HG03460 (cell line): ENCODE data around the gene STAT3.
"Not testable (repeated sequence)": the region's sequence is repeated elsewhere in the genome, so short reads cannot be mapped to it uniquely, and the experiment has no call there.

Experiments used
- ATAC-seq: cut with Tn5 transposase; IDR thresholded peaks from one replicate; pipeline ENCODE4 v1.9.1; 2021; ENCODE audit not compliant: unreplicated experiment

Gene STAT3

DNA sequence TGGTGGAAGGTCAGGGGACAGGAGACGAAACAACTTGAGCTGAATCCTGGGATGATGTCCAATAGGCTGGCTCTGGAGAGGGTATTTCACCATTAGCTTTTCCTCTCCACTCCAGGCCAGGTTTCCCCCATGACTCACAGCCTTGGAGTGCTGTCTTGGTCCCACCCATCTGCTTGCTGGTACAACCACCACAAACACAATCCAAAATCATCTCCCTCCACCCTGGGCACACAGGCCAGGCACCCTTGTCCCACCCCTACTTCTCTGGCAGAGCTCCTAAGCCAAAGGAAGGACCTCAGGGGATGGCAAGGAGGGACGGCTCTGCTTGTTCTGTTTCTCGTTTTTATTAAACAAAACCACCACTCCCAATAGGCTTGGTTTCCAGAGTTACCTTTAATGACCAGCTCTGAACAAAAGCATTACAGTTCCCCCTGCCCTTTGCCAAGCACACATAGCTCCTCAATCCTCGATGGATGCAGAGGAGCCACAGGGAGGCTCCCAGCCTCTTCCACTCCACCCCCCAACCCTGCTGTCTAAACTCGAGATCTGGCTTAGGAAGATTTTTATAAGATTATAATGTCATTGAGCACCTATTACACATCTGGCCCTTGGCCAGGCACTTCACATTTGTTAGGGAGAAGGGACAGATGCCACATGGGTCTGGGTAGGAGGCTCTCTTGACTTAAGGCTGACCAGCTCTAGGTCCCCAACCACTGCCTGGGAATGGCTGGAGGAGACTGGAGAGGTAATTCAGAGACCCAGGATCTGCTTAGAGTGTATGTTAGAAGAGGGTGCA, 21.5 kb upstream of the STAT3 start:
- no peak for ATAC-seq

DNA sequence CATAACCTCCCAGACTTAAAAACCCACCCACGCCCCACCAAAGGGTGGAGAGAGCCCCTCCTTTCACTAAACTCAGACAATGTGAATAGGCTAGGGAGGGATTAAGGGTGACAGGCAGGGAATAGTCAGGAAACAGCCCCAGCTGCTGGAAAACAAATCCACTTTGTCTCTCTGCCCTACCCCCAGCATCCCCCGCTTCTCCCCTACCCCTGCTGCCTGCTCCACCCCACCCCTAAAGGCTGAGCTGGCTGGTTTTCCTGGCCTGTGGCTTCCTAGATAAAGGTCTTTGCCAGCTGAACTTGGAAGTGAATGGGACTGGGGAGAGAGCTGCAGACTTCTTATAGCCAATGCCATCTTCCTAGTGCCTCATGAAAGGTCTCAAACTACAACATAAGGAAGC, 19.8 kb upstream of the STAT3 start:
- no peak for ATAC-seq

DNA sequence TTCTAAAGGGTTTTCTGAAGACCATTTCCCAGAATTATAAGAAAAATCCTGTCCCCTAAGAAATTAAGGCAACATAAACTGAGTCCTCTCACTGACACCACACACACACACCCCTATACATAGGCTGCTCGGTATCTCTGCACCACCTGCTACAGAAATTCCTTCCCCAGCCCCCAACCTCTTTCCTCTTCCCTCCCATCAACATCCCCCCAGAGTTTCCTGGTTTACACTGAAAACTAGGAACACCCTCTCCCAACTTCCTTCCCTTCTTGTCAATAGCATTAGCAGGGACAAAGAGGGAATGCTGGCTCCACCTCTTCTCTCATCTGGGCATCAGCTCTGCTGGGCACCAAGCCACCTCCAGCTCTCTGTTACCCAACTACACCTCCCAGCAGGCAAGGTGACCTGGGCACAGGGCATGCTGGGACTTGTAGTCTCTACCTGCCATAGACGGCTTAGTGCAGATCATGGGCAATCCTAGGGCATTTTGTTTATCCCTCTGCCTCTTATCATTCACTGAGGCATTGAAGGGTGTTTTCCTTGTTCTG, 19.1 kb upstream of the STAT3 start:
- no peak for ATAC-seq

DNA sequence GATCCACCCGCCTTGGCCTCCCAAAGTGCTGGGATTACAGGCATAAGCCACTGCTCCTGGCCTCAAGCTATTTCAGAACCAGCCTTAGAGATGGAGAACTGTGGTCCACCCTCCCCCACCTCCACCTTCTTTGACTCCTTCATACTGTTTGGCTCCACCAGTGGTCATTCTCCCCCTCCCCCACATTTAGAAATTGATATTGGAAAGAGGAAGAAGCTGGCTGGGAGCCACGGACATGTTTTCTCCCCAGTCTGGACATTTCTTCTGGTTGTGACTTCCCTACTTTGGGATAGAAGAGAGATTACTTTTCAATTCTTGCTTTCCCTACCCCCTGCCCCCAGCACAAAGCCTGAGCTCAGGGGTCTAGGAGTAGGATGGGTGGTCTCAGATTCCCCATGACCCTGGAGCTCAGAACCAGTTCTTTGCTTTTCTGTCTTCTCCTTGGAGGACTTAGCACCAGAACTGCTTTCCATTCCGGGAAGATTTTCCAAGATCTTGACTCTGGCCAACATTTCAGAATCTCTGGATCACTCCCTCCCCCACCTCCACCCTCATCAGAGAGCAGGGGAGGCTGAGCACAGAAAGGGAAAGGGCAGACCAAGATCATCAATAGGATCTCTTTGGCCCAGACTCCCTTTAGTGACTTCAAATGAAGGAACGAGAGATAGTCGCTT, 18.5 kb upstream of the STAT3 start:
- no peak for ATAC-seq

DNA sequence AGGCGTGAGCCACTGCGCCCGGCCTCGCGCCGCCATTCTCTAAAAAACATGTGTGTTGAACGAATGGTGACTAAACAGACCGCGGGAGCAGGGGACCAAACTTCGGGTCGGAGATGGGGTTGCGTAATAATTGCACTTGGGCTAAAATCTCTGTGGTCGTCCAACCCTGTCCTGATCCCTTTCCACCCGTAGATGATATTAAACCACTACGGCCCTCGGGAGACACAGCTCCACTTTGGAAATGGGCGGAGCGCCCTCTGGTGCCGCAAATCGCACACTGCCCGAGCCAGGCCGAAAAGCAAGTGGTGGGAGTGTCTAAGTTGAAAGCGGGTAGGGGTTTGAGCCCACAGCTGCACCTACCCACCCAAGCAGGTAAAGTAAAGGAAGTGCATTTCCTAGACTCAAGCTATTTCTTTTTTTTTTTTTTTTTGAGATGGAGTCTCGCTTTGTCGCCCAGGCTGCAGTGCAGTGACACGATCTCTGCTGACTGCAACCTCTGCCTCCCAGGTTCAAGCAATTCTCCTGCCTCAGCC, 17.8 kb upstream of the STAT3 start:
- ATAC-seq = no peak

DNA sequence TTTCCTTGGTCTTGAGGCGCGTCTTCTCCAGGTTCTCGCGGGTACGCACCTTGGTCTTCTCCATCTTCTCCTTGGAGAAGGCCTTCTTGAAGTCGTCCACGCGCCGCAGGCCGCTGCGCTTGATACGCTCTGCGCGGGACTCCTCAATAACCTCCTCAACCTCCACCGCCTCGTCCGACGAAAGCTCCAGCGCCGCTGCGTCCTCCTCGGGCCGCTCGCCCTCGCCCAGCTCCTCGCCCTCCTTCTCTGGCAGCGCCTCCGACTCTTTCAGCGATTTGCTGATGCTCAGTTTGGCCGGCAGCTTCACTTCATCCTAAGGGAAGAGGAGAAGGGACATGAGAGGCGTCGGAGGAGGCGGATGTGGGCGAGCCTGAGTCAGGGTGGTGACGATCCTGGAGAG, 16.8 kb upstream of the STAT3 start:
- ATAC-seq = no peak

DNA sequence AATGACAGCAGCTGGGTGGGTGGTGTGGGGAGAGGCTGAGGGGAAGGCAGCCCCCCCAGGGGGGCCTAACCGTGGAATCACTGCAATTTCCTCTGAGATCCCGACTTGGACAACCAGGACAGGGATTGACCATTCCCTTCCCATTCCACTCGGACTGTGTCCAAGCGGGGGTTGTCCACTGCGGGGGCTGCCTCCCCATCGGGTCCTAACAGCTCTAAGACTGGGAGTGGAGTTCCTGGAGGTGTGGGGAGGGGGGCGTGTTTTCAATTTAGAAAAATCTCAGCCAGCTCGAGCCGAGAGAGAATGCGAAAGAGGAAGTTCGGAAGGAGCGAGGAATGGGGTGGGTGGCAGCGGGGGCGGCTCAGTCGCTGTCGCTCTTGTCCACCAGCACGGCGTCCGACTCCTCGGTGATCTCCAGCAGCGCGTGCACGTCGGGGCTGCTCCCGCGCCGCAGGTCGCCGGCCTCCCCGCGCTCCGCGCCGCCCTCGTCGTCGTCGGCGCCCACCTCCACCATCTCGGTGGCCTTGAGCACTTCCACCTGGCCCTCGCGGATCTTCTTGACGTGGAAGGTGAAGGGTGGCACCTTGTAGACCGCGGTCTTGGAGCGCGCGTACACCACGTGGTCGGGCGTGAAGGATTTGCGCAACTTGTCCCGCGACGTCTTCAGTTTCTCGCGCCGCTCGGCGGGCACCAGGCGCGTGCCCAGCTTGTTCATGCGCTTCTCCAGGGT, 16.2 kb upstream of the STAT3 start:
- no peak for ATAC-seq

DNA sequence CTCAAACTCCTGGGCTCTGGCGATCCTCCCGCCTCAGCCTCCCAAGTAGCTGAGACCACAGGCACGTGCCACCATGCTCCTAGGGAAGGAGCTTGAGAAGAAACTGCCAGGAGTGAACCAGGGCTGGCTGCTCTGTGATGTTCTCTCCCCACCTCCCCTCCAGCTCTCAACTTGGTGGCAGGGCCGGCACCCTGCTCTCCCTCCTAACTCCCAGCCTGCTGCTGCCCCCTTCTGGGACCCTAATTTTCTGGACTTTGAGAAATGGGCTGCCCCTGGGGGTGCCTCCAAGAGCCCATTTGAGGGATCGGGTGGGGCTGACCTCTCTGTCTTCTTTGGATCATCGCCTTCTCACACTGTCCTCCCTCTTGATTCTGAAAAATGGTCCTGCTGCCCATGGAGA, 14.9 kb upstream of the STAT3 start:
- no peak for ATAC-seq

DNA sequence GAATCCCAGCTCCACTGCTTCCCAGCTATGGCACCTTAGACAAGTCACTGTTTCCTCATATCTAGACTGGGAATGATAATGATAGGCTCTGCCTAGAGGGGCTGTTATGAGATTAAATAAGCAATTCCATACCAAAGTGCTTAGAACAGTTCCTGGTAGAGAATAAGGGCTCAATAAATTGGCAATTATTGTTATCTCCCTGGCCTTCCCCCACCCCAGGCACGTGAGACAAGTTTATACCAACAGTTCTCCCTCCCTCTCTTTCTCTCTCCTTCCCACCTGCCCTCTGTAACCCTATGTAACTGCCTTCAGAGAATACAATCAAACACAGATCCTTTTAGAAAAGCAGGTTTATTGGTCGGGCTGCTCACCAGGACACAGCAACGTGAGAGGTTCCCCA, 13.9 kb upstream of the STAT3 start:
- ATAC-seq = no peak

DNA sequence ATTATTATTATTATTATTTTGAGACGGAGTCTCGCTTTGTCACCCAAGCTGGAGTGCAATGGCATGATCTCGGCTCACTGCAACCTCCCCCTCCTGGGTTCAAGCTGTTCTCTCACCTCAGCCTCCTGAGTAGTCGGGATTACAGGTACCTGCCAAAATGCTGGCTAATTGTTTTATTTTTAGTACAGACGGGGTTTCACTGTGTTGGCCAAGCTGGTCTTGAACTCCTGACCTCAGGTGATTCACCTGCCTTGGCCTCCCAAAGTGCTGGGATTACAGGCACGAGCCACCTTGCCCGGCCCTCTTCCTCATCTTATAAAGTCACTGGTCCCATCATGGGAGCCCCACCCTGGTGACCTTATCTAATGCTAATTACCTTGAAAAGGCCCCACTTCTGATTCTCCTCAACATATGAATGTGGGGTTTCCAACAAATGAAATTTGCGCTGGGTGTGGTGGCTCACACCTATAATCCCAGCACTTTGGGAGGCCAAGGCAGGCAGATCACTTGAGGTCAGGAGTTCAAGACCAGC, 12.7 kb upstream of the STAT3 start:
- ATAC-seq = not testable (repeated sequence)

DNA sequence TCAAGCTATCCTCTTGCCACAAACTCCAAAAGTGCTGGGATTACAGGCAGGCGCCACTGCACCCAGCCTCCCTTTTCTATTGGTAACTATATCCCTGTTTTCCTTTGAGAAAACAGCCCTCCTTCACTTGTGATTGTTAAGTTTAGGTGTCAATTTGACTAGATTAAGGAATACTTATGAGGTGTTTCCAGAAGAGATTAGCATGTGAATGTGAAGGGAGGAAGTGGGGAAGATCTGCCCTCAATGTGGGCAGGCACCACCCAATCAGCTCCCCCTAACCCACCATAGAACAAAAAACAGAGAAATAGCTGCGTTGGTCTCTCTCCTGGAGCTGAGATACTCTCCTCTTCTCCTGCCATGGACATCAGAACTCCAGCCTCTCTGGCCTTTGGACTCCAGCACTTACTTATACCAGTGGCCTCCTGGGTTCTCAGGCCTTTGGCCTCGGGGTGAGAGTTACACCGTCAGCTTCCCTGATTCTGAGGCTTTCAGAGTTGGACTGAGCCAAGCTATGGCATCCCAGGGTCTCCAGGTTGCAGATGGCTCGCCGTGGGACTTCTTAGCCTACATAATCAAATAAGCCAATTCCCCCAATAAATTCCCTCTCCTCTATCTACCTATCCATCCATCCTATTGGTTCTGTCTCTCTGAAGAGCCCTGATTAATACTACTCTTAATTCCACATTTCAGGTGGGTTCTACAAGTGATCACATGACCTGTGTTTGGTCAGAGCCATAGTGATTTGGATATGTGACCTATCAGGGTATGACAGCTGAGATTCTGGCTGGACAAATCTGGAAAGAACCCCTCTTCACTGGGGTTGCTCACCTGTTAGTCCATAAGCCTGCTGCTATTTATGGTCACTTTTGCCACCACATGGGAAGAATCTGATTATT, 12.0 kb upstream of the STAT3 start:
- no peak for ATAC-seq

DNA sequence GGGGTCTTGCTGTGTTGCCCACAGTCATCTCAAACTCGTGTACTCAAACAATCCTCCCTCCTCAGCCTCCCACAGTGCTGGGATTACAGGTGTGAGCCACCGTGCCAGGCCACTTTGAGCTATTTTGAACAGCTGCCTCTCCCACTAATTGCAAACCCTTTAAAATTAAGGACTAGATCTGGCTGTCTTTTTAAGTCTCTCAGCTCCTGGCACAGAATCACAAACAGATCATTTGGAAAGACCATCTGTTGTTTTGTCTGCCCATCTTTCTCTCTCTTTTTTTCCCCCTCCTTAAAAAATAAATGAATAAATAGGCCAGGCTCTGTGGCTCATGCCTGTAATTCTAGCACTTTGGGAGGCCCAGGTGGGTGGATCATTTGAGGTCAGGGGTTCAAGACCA, 10.9 kb upstream of the STAT3 start:
- ATAC-seq = no peak

DNA sequence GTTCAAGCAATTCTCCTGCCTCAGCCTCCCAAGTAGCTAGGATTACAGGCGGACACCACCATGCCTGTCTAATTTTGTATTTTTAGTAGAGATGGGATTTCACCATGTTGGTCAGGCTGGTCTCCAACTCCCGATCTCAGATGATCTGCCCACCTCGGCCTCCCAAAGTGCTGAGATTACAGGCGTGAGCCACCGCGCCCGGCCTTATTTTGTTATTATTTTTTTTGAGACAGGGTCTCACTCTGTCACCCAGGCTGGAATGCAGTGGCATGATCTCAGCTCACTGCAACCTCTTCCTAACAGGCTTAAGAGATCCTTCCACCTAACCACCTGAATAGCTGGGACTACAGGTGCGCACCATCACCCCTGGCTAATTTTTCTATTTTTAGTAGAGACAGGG, 7.4 kb upstream of the STAT3 start:
- not testable (repeated sequence) for ATAC-seq

DNA sequence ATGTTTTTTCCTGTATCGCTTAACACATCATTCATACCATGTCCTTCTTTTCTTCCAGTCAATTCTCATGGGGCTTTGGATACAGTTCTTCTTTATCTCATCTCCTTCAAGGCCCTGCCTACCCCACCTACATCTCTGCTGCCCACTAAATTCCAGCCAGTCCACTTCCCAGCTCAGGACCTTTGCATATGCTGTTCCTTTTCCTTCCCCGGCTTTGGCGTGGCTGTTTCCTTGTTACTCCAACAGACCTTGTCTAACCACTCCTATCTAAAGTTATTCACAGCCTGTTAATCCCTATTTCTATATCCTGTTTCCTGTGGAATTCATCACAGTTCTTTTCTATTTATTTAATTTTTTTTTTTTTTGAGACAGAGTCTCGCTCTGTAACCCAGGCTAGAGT, 6.6 kb upstream of the STAT3 start:
- no peak for ATAC-seq

DNA sequence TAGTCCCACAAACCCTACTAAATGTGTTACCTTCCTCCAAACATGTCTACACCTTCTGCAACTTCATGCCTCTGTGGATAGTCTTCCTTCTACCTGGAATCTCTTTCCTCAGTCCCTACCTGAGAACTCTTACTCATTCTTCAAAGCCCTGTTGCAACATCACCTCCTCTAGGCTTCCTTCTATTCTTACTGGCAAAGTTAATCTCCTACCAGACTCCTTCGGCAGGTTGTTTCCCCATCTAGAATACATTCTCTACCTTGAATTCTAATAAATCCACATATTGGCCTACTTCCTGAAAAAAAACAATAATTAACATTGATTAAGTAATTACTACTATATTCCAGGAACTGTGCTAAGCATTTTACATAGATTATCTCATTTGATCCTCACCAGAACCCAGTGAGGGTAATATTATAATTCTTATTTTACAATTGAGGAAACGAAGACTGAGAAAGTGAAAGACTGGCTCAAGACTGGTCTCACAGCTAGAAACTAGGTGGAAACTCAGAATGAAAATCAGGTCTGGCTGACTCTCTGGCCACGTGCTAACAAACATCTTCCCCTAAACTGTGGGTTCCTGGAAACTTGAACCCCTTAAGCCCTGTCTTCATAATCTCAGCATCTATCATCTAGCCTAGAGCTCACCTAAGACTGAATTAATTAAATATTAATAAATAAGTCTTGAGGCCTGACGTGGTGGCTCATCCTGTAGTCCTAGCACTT, 4.6 kb upstream of the STAT3 start:
- ATAC-seq = no peak

DNA sequence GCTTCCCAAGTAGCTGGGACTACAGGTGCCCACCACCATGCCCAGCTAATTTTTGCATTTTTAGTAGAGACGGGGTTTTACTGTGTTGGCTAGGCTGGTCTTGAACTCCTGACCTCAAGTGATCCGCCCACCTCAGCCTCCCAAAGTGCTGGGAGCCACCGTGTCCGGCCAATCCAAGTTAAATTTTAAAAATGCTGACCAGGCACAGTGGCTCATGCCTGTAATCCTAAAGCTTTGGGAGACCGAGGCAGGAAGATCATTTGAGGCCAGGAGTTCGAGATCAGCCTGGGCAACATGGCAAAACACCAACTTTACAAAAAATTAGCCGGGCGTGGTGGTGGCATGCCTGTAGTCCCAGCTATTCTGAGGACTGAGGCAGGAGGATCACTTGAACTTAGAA, 3.2 kb upstream of the STAT3 start:
- ATAC-seq = not testable (repeated sequence)

DNA sequence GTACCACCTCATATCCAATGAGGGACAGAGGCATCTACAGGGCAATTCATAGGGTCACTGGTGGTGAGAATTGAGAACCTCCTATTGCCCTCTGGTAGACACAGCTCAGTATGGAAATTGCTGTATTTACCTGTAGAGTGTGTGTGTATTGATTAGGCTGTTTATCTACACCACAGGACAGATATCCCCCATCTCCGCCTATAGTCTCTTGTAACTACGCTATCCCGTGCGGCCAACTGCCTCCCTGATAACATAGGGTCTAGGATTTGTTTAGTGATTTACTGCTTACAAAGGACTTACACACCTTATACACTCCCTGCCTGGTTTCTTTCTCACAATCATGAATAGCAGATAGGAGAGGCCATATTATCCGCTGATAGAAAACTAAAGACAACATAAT, 1.7 kb upstream of the STAT3 start:
- ATAC-seq = no peak

DNA sequence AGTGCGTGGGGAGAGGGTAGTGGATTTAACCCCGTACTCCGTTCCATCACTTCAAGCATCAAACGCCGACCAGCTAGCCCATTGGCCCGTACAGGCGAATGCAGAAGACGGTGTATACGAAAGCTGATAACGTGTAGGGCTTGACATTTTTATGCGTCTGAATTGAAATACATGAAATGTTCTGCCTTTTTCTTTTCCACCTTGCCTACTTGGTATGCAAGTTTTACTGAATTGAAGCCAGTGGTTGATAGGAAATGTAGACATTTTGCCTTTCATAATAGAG, 834 bp upstream of the STAT3 start:
- peak; percentile 16 for ATAC-seq

DNA sequence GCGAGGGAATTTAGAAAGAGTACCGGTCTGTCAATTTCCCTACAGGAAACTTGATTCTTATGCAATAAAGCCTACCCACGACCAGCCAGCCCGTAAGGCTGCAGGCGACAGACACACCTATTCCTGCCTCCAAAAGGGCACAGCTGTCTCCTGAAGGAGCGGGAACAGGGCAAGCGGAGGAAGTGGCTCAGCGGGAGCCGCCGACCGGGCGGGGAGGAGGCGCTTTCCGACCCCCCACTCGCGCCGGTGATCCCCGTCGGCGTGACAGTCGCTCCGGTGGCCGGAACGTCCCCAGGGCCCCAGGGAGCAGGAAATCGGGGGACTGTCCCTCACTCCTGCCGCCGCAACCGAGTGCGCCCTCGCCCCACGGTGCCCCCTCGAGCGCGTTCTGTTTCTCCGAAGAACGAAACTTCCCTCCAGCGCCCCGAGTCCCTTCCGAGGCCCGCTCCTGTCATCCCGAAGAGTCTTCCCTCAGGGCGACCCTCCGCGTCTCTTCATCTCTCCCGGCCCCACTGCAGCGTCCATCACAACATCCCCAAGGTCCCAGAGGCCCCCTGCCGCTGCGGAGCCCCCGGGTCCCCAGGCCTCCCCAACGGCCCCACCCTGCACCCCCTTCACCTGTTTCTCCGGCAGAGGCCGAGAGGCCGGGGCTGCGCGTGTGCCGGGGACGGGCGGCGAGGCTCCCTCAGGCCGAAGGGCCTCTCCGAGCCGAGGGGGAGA, 421 bp downstream of the STAT3 start:
- no peak for ATAC-seq
